ENCODE measurements around the gene HMGXB3.

Gene HMGXB3

DNA sequence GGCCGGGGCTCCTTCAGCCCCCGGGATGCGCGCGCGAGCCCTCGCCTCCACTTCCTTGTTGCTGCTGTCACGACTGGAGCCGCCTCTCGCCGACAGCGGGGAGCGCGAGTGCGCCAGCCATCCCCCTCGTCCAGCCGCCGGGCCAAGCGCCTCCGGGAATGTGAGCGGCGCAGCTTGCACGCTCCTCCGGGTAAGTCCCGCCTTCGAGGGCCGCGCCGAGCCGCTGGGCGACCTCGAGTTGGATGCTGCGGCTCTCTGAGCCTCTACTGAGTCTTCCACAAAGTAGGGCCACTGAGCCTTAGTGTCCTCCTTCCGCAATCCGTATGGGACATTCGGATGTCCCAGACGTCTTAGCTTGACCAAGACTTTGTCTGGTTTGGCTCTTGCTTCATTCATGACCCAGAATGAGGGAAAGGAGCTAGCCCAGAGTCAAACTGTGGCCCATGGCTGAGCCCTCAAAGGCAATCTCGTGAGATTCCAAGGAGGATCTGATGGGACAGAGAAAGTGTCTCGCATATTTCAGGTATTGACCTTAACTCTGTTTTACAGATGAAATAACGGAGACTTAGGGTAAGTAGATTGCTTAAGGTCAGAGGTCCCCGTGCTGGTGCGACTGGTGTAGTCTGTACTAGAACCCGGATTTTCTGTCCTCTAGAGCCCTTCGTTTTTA, 586 bp downstream of the HMGXB3 start:
- no peak for DNase-seq (ENCODE audit: low read depth, low spot score)
- ChIA-PET CTCF (interaction anchor here (1.1 to 3.8 kb wide), 10 partner anchors 9 to 219 kb away, joined by 3 to 48 read pairs (median 5); no protein-coding TSS in a partner anchor), POLR2A (interaction anchor here (0.9 to 1.6 kb wide), 11 partner anchors 21 to 142 kb away, joined by 3 to 5 read pairs (median 3); partner anchors contain the start of gene SLC26A2)
- TF ChIP-seq, protein P1, sequence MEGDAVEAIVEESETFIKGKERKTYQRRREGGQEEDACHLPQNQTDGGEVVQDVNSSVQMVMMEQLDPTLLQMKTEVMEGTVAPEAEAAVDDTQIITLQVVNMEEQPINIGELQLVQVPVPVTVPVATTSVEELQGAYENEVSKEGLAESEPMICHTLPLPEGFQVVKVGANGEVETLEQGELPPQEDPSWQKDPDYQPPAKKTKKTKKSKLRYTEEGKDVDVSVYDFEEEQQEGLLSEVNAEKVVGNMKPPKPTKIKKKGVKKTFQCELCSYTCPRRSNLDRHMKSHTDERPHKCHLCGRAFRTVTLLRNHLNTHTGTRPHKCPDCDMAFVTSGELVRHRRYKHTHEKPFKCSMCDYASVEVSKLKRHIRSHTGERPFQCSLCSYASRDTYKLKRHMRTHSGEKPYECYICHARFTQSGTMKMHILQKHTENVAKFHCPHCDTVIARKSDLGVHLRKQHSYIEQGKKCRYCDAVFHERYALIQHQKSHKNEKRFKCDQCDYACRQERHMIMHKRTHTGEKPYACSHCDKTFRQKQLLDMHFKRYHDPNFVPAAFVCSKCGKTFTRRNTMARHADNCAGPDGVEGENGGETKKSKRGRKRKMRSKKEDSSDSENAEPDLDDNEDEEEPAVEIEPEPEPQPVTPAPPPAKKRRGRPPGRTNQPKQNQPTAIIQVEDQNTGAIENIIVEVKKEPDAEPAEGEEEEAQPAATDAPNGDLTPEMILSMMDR (IDR thresholded peaks at IDR 0.05; ENCODE audit: insufficient read depth, low read length, missing control alignments) = no peak
- peak overlapping the region; percentile 98 for H3K4me3 ChIP-seq (ENCODE audit: low read depth, low read length)

DNA sequence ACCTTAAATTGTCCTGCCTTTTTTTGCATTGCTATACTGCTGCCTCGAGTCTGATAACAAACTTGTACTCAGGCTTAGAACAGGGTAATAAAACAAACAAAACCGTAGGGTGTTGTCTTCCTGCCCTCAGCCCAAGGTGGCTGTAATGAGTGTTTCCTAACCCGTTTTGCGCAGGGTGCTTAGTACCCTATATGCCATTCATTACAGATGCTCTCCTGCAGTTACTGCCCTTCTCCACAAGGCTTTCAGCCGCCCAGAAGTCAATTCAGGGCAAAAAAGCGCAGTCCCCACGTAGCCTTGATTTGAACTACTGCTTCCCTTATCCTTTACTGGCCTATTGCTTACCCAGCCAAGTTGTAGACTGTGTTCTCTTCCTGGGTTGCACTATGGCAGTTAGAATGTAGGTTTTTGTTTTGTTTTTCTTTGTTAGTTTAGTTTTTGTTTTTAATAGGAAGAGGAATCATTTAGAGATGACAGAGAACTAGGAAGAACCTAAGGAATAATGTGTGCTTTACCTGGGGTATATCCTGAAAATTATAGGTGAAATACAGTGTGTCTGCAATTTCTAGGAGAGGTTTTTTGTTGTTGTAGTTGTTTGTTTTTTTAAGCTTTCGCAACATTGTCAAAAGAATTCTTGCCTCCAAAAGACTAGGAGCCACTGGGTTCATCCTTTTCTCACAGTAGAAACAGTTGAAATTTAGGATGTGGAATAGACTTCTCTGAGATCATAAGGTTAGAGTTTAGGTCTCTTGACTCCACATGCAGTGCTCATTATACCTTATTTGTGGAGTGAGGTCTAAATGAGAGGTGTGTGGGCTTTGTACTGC, 1.3 kb downstream of the HMGXB3 start:
- DNase-seq (ENCODE audit: low read depth, low spot score) = peak; percentile 37
- TF ChIP-seq, protein P1 (IDR thresholded peaks at IDR 0.05; ENCODE audit: insufficient read depth, low read length, missing control alignments) = peak; percentile 66
- ChIA-PET CTCF (interaction anchor here (0.8 to 3.8 kb wide), 13 partner anchors 8 to 218 kb away, joined by 3 to 48 read pairs (median 4); no protein-coding TSS in a partner anchor), POLR2A (interaction anchor here (1.6 kb wide), 1 partner anchor 105 kb away, joined by 4 read pairs; no protein-coding TSS in a partner anchor)
- H3K4me3 ChIP-seq (ENCODE audit: low read depth, low read length) = peak overlapping the region; percentile 98

DNA sequence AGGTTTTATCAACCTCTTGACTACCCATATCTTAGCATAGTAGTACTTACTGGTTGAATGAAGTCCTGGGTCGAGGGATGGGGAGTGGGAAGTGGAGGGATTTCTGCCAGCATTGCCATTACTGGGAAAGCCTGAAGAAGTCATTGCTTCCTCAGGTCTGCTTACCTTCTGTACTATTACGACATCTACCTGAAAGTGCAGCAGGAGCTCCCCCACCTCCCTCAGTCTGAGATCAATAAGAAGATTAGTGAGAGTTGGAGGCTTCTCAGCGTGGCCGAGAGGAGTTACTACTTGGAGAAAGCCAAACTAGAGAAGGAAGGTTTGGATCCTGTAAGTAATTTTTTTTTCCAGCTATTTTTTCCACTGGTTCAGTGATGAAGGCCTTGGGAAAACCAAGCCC, 5.8 kb downstream of the HMGXB3 start:
- ChIA-PET POLR2A (interaction anchor here (0.7 kb wide), 1 partner anchor 154 kb away, joined by 3 read pairs; no protein-coding TSS in a partner anchor), CTCF (interaction anchor here (0.6 to 4.0 kb wide), 14 partner anchors 9 to 212 kb away, joined by 3 to 15 read pairs (median 4); partner anchors contain the start of gene SLC26A2)
- DNase-seq (ENCODE audit: low read depth, low spot score) = no peak
- TF ChIP-seq, protein P1 (IDR thresholded peaks at IDR 0.05; ENCODE audit: insufficient read depth, low read length, missing control alignments) = no peak
- no peak overlapping the region for H3K4me3 ChIP-seq (ENCODE audit: low read depth, low read length)

DNA sequence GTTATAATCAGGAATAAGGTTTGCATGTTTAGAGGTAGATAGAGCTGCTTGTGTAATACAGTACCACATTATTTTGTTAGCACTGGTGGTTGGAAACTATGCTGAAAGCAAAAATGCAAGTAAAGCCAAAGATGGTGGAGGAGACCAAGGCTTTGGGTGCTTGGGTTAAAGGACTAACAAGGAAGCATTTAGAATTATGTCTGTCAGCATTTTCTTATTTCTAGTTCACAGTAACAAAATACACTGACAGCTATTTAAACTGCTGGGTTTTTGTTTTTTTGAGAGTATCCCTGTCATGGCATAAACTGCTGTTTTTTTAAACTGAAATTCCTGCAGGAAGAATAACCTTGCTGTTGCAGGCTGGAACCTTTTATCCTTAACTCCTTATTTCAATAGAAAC, 6.5 kb downstream of the HMGXB3 start:
- ChIA-PET POLR2A (no interaction called here), CTCF (interaction anchor here (0.8 to 4.0 kb wide), 11 partner anchors 11 to 211 kb away, joined by 3 to 15 read pairs (median 5); no protein-coding TSS in a partner anchor)
- H3K4me3 ChIP-seq (ENCODE audit: low read depth, low read length) = no peak overlapping the region
- DNase-seq (ENCODE audit: low read depth, low spot score) = no peak
- TF ChIP-seq, protein P1 (IDR thresholded peaks at IDR 0.05; ENCODE audit: insufficient read depth, low read length, missing control alignments) = no peak

DNA sequence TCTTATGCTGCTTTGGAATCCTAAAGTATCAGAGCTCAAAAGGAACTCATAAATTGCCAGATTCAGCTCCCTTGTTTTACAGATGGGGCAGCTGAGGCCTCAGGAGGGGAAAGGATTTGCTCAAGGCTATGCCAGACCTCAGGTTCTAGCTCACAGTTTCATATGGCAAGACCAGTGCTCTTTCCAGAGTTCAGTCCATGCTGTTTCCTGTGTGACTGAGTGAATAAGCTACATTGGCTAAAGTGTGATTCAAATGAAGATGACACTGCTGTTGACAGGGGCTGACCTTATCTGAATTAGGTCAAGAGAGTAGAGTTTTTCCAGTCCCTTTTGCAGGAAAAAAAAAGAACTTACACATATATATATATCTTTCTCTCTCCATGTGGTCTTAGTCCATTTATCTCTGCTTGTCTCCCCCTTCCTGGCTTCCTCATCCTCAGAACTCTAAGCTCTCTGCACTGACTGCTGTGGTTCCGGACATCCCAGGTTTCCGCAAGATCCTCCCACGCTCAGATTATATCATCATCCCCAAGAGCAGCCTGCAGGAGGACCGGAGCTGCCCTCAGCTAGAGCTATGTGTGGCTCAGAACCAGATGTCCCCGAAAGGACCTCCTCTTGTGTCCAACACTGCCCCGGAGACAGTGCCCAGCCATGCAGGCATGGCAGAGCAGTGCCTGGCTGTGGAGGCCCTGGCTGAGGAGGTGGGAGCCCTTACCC, 9.3 kb downstream of the HMGXB3 start:
- no peak for DNase-seq (ENCODE audit: low read depth, low spot score)
- no peak overlapping the region for H3K4me3 ChIP-seq (ENCODE audit: low read depth, low read length)
- ChIA-PET CTCF (interaction anchor here (0.7 to 1.2 kb wide), 4 partner anchors 9 to 172 kb away, joined by 3 to 6 read pairs (median 3); partner anchors contain the start of genes HMGXB3, PDE6A and TIGD6), POLR2A (interaction anchor here (0.6 to 1.7 kb wide), 2 partner anchors 10 to 12 kb away, joined by 3 to 5 read pairs; partner anchors contain the start of genes HMGXB3 and TIGD6)
- TF ChIP-seq, protein P1 (IDR thresholded peaks at IDR 0.05; ENCODE audit: insufficient read depth, low read length, missing control alignments) = no peak
